IPS DF 6.9 (cell line): Measurements from ENCODE around the gene SLC1A2.

ENCODE experiments used
- DNase-seq: peaks from one replicate; pipeline ENCODE4 v3.0.0-alpha.2; 2013; ENCODE audit warnings: low read depth, low spot score
- H3K27ac ChIP-seq: one replicate; pipeline ENCODE4 v1.5.1; 2013; ENCODE audit warnings: low read length, control low read depth
- H3K27me3 ChIP-seq: 2 replicates; pipeline ENCODE4 v1.6.1; 2013; ENCODE audit warnings: mild to moderate bottlenecking, low read length; ENCODE audit not compliant: control insufficient read depth, insufficient read depth
- H3K36me3 ChIP-seq: 2 replicates; pipeline ENCODE4 v1.6.1; 2013; ENCODE audit warnings: low read length; ENCODE audit not compliant: control insufficient read depth, insufficient read depth
- H3K4me1 ChIP-seq: 2 replicates; pipeline ENCODE4 v1.6.1; 2013; ENCODE audit warnings: low read length; ENCODE audit not compliant: control insufficient read depth, insufficient read depth
- H3K4me3 ChIP-seq: 2 replicates; pipeline ENCODE4 v1.5.1; 2013; ENCODE audit warnings: mild to moderate bottlenecking, low read length
- H3K9me3 ChIP-seq: 2 replicates; pipeline ENCODE4 v1.6.1; 2013; ENCODE audit warnings: low read length, inconsistent platforms; ENCODE audit not compliant: control insufficient read depth, insufficient read depth
- WGBS: extraction: QIAGEN DNeasy Blood & Tissue Kit; methylation state at CpG from one replicate; pipeline ENCODE4 v1.1.7; 2013; ENCODE audit warnings: mixed read lengths, missing lambda C conversion rate; ENCODE audit not compliant: insufficient read length, insufficient coverage; 5-methylcytosine and 5-hydroxymethylcytosine counted together

Gene SLC1A2

GRCh38 chr11:35260342-35260985, 158.9 kb downstream of the SLC1A2 start:
- Histone ChIP-seq H3K27me3 (no peaks in the 10 kb centered on the region), H3K4me1 (no peaks in the 10 kb centered on the region), H3K9me3 (no peaks in the 10 kb centered on the region), H3K27ac (no peak overlapping the region), H3K4me3 (no peak overlapping the region), H3K36me3 (no peaks in the 10 kb centered on the region)
- no CpG with 5 or more reads among the region's 10 CpGs for WGBS
- DNase-seq, result no peak

- no peaks in the 10 kb centered on the region for H3K4me1 ChIP-seq
- no peaks in the 10 kb centered on the region for H3K27me3 ChIP-seq
- no peak for DNase-seq
- no peaks in the 10 kb centered on the region for H3K36me3 ChIP-seq
- no peak overlapping the region for H3K4me3 ChIP-seq
- WGBS, result no CpG with 5 or more reads among the region's 2 CpGs
- no peak overlapping the region for H3K27ac ChIP-seq
- H3K9me3 ChIP-seq, result no peaks in the 10 kb centered on the region
Measured at GRCh38 chr11:35259529-35259928, 159.8 kb downstream of the SLC1A2 start.

- Histone ChIP-seq H3K36me3 (no peaks in the 10 kb centered on the region), H3K9me3 (no peaks in the 10 kb centered on the region), H3K4me1 (no peaks in the 10 kb centered on the region), H3K27ac (no peak overlapping the region), H3K4me3 (no peak overlapping the region), H3K27me3 (no peaks in the 10 kb centered on the region)
- no CpG with 5 or more reads among the region's 2 CpGs for WGBS
- DNase-seq, result no peak
Measured at GRCh38 chr11:35257281-35257680, 162.1 kb downstream of the SLC1A2 start.

GRCh38 chr11:35256296-35256695, 163.1 kb downstream of the SLC1A2 start:
- Histone ChIP-seq H3K27me3 (no peaks in the 10 kb centered on the region), H3K9me3 (no peaks in the 10 kb centered on the region), H3K4me1 (no peaks in the 10 kb centered on the region), H3K36me3 (no peaks in the 10 kb centered on the region), H3K27ac (no peak overlapping the region), H3K4me3 (no peak overlapping the region)
- DNase-seq, result no peak

- no peaks in the 10 kb centered on the region for H3K4me1 ChIP-seq
- H3K27ac ChIP-seq, result no peak overlapping the region
- no peak for DNase-seq
- H3K27me3 ChIP-seq, result no peaks in the 10 kb centered on the region
- H3K36me3 ChIP-seq, result no peaks in the 10 kb centered on the region
- no CpG with 5 or more reads among the region's 2 CpGs for WGBS
- H3K4me3 ChIP-seq, result no peak overlapping the region
- no peaks in the 10 kb centered on the region for H3K9me3 ChIP-seq
Measured at GRCh38 chr11:35255514-35255913, 163.8 kb downstream of the SLC1A2 start.

GRCh38 chr11:35253237-35253636, 166.1 kb downstream of the SLC1A2 start:
- no peak overlapping the region for H3K4me3 ChIP-seq
- no peaks in the 10 kb centered on the region for H3K36me3 ChIP-seq
- H3K9me3 ChIP-seq, result no peaks in the 10 kb centered on the region
- no peaks in the 10 kb centered on the region for H3K27me3 ChIP-seq
- DNase-seq, result no peak
- no peak overlapping the region for H3K27ac ChIP-seq
- H3K4me1 ChIP-seq, result no peaks in the 10 kb centered on the region

- H3K27me3 ChIP-seq, result no peaks in the 10 kb centered on the region
- no peaks in the 10 kb centered on the region for H3K4me1 ChIP-seq
- DNase-seq, result no peak
- H3K36me3 ChIP-seq, result no peaks in the 10 kb centered on the region
- H3K4me3 ChIP-seq, result no peak overlapping the region
- no peak overlapping the region for H3K27ac ChIP-seq
- no peaks in the 10 kb centered on the region for H3K9me3 ChIP-seq
Measured at GRCh38 chr11:35250621-35251020, 168.7 kb downstream of the SLC1A2 start.

- Histone ChIP-seq H3K27ac (no peak overlapping the region), H3K4me1 (no peaks in the 10 kb centered on the region), H3K27me3 (no peaks in the 10 kb centered on the region), H3K36me3 (no peaks in the 10 kb centered on the region), H3K4me3 (no peak overlapping the region), H3K9me3 (no peaks in the 10 kb centered on the region)
- no peak for DNase-seq
- WGBS, result no CpG with 5 or more reads among the region's 4 CpGs
Measured at GRCh38 chr11:35250192-35250591, 169.2 kb downstream of the SLC1A2 start.

- no peak for DNase-seq
- H3K4me3 ChIP-seq, result no peak overlapping the region
- no peak overlapping the region for H3K27ac ChIP-seq
- no peaks in the 10 kb centered on the region for H3K36me3 ChIP-seq
- H3K4me1 ChIP-seq, result no peaks in the 10 kb centered on the region
- no peaks in the 10 kb centered on the region for H3K27me3 ChIP-seq
- no CpG with 5 or more reads among the region's 4 CpGs for WGBS
- H3K9me3 ChIP-seq, result no peaks in the 10 kb centered on the region
Measured at GRCh38 chr11:35248558-35249323, 170.6 kb downstream of the SLC1A2 start.

- Histone ChIP-seq H3K9me3 (no peaks in the 10 kb centered on the region), H3K4me1 (no peaks in the 10 kb centered on the region), H3K27ac (no peak overlapping the region), H3K27me3 (no peaks in the 10 kb centered on the region), H3K36me3 (no peaks in the 10 kb centered on the region), H3K4me3 (no peak overlapping the region)
- no CpG with 5 or more reads among the region's 3 CpGs for WGBS
- DNase-seq, result no peak
Measured at GRCh38 chr11:35247863-35248262, 171.5 kb downstream of the SLC1A2 start.

- DNase-seq, result no peak
- H3K27me3 ChIP-seq, result no peaks in the 10 kb centered on the region
- H3K9me3 ChIP-seq, result no peaks in the 10 kb centered on the region
- no peak overlapping the region for H3K27ac ChIP-seq
- no peak overlapping the region for H3K4me3 ChIP-seq
- no peaks in the 10 kb centered on the region for H3K4me1 ChIP-seq
- no peaks in the 10 kb centered on the region for H3K36me3 ChIP-seq
- WGBS, result no CpG with 5 or more reads among the region's 3 CpGs
Measured at GRCh38 chr11:35247428-35247827, 171.9 kb downstream of the SLC1A2 start.
